HepG2 (cell line): ENCODE results near the gene GCNT4. TPM values are rescaled to one million over a fixed set of nuclear protein-coding genes. Genes with fewer than 3 reads are reported as not detected.

Experiments
- AHR ChIP-seq: IDR thresholded peaks from 2 replicates; pipeline ENCODE4 v1.6.1; 2018; ENCODE audit warnings: missing genetic modification reagents, missing compliant biosample characterization
- ATRX ChIP-seq: sonication (generic); formaldehyde crosslinking; IDR thresholded peaks from 2 replicates; pipeline ENCODE4 v1.4.0; 2020; ENCODE audit warnings: missing genetic modification reagents, borderline replicate concordance
- FLYWCH1 ChIP-seq: sonication (generic); formaldehyde crosslinking; IDR thresholded peaks from 2 replicates; pipeline ENCODE4 v1.8.1; 2023; ENCODE audit warnings: mild to moderate bottlenecking, missing genetic modification reagents
- HNRNPH1 ChIP-seq: fragments of 200-400 bp; formaldehyde crosslinking; optimal IDR thresholded peaks from 2 replicates; pipeline ENCODE3; 2017; ENCODE audit warnings: mild to moderate bottlenecking, low read depth, low read length
- HOXA7 ChIP-seq: sonication (generic); formaldehyde crosslinking; IDR thresholded peaks from 2 replicates; pipeline ENCODE4 v1.8.1; 2022; ENCODE audit warnings: mild to moderate bottlenecking, missing genetic modification reagents, moderate library complexity
- KLF13 ChIP-seq: sonication (generic); formaldehyde crosslinking; IDR thresholded peaks from 2 replicates; pipeline ENCODE4 v1.4.0; 2020; ENCODE audit warnings: mild to moderate bottlenecking, missing genetic modification reagents
- MTF2 ChIP-seq: sonication (generic); formaldehyde crosslinking; IDR thresholded peaks from 2 replicates; pipeline ENCODE4 v1.5.0; 2020; ENCODE audit warnings: missing genetic modification reagents, borderline replicate concordance
- NR0B2 ChIP-seq: sonication (generic); formaldehyde crosslinking; IDR thresholded peaks from 2 replicates; pipeline ENCODE4 v1.4.0; 2020; ENCODE audit warnings: mild to moderate bottlenecking, missing genetic modification reagents
- NR3C1 ChIP-seq: sonication (generic); formaldehyde crosslinking; IDR thresholded peaks from 2 replicates; pipeline ENCODE4 v1.4.0; 2020; ENCODE audit warnings: missing genetic modification reagents
- PHF21A ChIP-seq: sonication (generic); formaldehyde crosslinking; IDR thresholded peaks from 2 replicates; pipeline ENCODE4 v1.5.0; 2020; ENCODE audit warnings: mild to moderate bottlenecking, missing genetic modification reagents
- SIN3B ChIP-seq: fragments of 150-350 bp; IDR thresholded peaks from 2 replicates; pipeline ENCODE4 v1.6.1; 2014; ENCODE audit warnings: low read length
- SRSF1 ChIP-seq: fragments of 200-400 bp; formaldehyde crosslinking; optimal IDR thresholded peaks from 2 replicates; pipeline ENCODE3; 2017; ENCODE audit warnings: mild to moderate bottlenecking, low read depth, low read length, moderate library complexity
- ZMAT3 ChIP-seq: sonication (generic); formaldehyde crosslinking; conservative IDR thresholded peaks from 2 replicates; pipeline ENCODE4 v1.7.0; 2021; ENCODE audit warnings: missing genetic modification reagents
- ZNF232 ChIP-seq: sonication (generic); formaldehyde crosslinking; IDR thresholded peaks from 2 replicates; pipeline ENCODE4 v1.4.0; 2020; ENCODE audit warnings: missing genetic modification reagents, borderline replicate concordance
- ZNF280B ChIP-seq: sonication (generic); formaldehyde crosslinking; IDR thresholded peaks from 2 replicates; pipeline ENCODE4 v1.5.0; 2020; ENCODE audit warnings: missing genetic modification reagents, mild to moderate bottlenecking, borderline replicate concordance
- ZNF607 ChIP-seq: sonication (generic); formaldehyde crosslinking; IDR thresholded peaks from 2 replicates; pipeline ENCODE4 v1.5.1; 2020; ENCODE audit warnings: missing genetic modification reagents, mild to moderate bottlenecking, borderline replicate concordance
- ZXDC ChIP-seq: sonication (generic); formaldehyde crosslinking; IDR thresholded peaks from 2 replicates; pipeline ENCODE4 v1.5.0; 2020; ENCODE audit warnings: mild to moderate bottlenecking, missing genetic modification reagents
- polyA plus RNA-seq, 8 experiments: library from polyadenylated mRNA; depleted of rRNA in 3 of 8; stranded (reverse) in 7 of 8; unstranded in 1 of 8; fragments of >200 nt; fragmentation: Illumina TruSeq in 4 of 8; extraction: Trizol in 4 of 8; gene quantifications; 2 replicates each; pipeline versions ENCODE4 v1.2.1 to v1.2.3, GENCODE V29; 2011 to 2016; ENCODE audit warnings: low read depth in 4 of 8, missing spikeins in 1 of 8, mixed read lengths in 1 of 8; ENCODE audit not compliant: insufficient read depth in 1 of 8
- total RNA-seq, 5 experiments: library from RNA; depleted of rRNA; stranded (reverse); fragments of >200 nt; fragmentation: Illumina TruSeq; extraction: Trizol; gene quantifications; 2 replicates each; pipeline ENCODE4 v1.2.3, GENCODE V29; 2016; ENCODE audit warnings: low read depth in 1 of 5
- TF ChIP-seq, protein P1 (sequence below): sonication (generic); formaldehyde crosslinking; conservative IDR thresholded peaks from 2 replicates; pipeline ENCODE4 v1.4.0; 2020; ENCODE audit warnings: missing genetic modification reagents

The GCNT4 gene
- total and polyA plus RNA-seq, 2 of the 13 experiments (the other 11 are each of a cell fraction or from before 2014, with no cell fraction given): 0.22 to 0.38 TPM

GRCh38 chr5:75020016-75020656 is 32.2 kb downstream of the GCNT4 start (continued):
- TF ChIP-seq HOXA7 (CRISPR knock-in tag) (no peak), SRSF1 (no peak), FLYWCH1 (no peak), ZNF280B (no peak), ZNF607 (CRISPR knock-in tag) (0 out of 2 replicates have a peak, but pooled peaks have one; percentile 27), ZXDC (CRISPR knock-in tag) (no peak), ATRX (CRISPR knock-in tag) (no peak), ZNF232 (CRISPR knock-in tag) (peak; percentile 75; the same call in 1 of the 2 replicates), PHF21A (CRISPR knock-in tag) (no peak), ZMAT3 (CRISPR knock-in tag) (no peak), MTF2 (no peak), SIN3B (no peak), NR0B2 (no peak), NR3C1 (no peak), HNRNPH1 (no peak), KLF13 (CRISPR knock-in tag) (no peak), AHR (CRISPR knock-in tag) (no peak)
- TF ChIP-seq, protein P1, sequence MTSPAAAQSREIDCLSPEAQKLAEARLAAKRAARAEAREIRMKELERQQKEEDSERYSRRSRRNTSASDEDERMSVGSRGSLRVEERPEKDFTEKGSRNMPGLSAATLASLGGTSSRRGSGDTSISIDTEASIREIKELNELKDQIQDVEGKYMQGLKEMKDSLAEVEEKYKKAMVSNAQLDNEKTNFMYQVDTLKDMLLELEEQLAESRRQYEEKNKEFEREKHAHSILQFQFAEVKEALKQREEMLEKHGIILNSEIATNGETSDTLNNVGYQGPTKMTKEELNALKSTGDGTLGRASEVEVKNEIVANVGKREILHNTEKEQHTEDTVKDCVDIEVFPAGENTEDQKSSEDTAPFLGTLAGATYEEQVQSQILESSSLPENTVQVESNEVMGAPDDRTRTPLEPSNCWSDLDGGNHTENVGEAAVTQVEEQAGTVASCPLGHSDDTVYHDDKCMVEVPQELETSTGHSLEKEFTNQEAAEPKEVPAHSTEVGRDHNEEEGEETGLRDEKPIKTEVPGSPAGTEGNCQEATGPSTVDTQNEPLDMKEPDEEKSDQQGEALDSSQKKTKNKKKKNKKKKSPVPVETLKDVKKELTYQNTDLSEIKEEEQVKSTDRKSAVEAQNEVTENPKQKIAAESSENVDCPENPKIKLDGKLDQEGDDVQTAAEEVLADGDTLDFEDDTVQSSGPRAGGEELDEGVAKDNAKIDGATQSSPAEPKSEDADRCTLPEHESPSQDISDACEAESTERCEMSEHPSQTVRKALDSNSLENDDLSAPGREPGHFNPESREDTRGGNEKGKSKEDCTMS (CRISPR knock-in tag): no peak
